Erythroblast (primary cell): Measurements from ENCODE around the gene RCC2.

ENCODE experiments used
- GATA1 ChIP-seq: IDR thresholded peaks from 2 replicates; pipeline ENCODE4 v1.6.1; 2011; ENCODE audit warnings: low read depth, mild to moderate bottlenecking, control low read depth, low read length, moderate library complexity
- POLR2A ChIP-seq: IDR thresholded peaks from 2 replicates; pipeline ENCODE4 v1.6.1; 2011; ENCODE audit warnings: mild to moderate bottlenecking, low read length

DNA sequence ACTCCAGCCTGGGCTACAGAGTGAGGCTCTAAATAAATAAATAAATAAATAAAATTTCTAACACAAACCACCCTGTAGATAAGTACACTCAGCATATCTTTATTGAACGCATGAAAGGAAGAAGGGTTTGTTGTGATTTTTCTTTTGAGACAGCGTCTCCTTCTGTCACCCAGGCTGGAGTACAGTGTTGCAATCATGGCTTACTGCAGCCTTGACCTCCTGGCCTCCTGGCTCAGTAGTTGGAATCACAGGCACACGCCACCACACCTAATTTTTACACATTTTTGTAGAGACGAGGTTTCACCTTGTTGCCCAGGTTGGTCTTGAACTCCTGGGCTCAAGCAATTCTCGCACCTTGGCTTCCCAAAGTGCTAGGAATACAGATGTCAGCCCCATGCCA lies 23.2 kb upstream of the RCC2 start:
- TF ChIP-seq POLR2A = no peak
- TF ChIP-seq GATA1 = no peak
